ENCODE data around the gene PTGER4.

The PTGER4 gene

DNA sequence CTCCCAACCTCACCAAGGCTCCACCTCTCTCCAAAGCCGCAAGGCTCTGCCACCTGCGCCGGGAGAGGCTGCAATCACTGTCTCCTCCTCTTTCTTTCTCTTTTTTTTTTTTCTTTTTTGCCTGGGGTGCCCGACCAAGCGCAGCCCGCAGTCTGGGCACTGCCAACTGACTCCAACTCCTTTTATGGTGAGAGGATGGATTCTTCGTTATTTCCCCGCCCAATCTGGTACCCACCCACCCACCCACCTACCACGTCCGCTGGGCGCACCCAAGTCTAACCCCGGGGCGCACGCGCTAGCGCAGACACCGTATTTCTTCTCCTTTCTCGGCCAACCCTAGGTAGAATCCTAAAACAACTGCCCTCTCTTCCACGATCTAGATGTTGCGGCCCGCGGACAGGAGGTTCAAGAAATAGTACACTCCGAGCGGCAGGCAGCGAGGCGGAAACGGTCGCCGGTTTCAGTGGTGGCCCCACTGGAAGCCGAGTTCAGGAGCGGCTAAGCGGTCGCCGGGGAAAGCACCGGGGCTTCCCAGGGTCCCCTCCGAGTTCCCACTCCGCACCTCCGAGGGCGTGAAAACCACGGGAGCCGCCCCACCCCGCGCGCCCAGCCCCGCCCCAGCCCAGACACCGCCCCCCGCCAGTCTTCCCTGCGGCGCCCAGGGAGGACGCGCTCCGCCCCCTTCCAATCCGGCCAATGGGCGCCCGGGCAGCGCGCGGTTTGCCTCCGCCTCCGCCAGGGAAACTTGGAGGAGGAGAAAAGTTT is 385 bp upstream of the PTGER4 start:
- peak overlapping the region; percentile 82 for H3K4me3 ChIP-seq (ENCODE audit: low read depth, low read length)
- TF ChIP-seq, protein P1, sequence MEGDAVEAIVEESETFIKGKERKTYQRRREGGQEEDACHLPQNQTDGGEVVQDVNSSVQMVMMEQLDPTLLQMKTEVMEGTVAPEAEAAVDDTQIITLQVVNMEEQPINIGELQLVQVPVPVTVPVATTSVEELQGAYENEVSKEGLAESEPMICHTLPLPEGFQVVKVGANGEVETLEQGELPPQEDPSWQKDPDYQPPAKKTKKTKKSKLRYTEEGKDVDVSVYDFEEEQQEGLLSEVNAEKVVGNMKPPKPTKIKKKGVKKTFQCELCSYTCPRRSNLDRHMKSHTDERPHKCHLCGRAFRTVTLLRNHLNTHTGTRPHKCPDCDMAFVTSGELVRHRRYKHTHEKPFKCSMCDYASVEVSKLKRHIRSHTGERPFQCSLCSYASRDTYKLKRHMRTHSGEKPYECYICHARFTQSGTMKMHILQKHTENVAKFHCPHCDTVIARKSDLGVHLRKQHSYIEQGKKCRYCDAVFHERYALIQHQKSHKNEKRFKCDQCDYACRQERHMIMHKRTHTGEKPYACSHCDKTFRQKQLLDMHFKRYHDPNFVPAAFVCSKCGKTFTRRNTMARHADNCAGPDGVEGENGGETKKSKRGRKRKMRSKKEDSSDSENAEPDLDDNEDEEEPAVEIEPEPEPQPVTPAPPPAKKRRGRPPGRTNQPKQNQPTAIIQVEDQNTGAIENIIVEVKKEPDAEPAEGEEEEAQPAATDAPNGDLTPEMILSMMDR (IDR thresholded peaks at IDR 0.05; ENCODE audit: low read depth, low read length) = no peak

- H3K4me3 ChIP-seq (ENCODE audit: low read depth, low read length) = peak overlapping the region; percentile 82
- TF ChIP-seq, protein P1 (IDR thresholded peaks at IDR 0.05; ENCODE audit: low read depth, low read length) = 0 out of 2 replicates have a peak, but pooled peaks have one; percentile 4
Measured at GRCh38 chr5:40680741-40681362, 1.1 kb downstream of the PTGER4 start.

DNA sequence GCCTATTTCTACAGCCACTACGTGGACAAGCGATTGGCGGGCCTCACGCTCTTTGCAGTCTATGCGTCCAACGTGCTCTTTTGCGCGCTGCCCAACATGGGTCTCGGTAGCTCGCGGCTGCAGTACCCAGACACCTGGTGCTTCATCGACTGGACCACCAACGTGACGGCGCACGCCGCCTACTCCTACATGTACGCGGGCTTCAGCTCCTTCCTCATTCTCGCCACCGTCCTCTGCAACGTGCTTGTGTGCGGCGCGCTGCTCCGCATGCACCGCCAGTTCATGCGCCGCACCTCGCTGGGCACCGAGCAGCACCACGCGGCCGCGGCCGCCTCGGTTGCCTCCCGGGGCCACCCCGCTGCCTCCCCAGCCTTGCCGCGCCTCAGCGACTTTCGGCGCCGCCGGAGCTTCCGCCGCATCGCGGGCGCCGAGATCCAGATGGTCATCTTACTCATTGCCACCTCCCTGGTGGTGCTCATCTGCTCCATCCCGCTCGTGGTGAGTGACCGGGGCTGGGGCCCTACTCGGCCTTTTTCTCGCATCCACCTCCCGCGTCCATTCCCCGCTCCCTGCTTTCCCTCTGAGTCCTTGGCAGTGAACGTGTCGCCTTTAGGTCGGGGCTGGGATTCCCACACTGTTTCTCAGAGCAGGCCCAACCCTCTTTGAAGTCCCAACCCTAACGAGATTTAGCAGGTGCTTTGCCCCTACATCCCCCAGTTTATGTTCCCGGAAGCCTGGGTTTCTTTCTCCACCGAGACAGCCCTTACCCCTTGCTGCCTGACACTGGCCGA is 1.8 kb downstream of the PTGER4 start:
- peak overlapping the region; percentile 82 for H3K4me3 ChIP-seq (ENCODE audit: low read depth, low read length)
- TF ChIP-seq, protein P1 (IDR thresholded peaks at IDR 0.05; ENCODE audit: low read depth, low read length) = no peak

DNA sequence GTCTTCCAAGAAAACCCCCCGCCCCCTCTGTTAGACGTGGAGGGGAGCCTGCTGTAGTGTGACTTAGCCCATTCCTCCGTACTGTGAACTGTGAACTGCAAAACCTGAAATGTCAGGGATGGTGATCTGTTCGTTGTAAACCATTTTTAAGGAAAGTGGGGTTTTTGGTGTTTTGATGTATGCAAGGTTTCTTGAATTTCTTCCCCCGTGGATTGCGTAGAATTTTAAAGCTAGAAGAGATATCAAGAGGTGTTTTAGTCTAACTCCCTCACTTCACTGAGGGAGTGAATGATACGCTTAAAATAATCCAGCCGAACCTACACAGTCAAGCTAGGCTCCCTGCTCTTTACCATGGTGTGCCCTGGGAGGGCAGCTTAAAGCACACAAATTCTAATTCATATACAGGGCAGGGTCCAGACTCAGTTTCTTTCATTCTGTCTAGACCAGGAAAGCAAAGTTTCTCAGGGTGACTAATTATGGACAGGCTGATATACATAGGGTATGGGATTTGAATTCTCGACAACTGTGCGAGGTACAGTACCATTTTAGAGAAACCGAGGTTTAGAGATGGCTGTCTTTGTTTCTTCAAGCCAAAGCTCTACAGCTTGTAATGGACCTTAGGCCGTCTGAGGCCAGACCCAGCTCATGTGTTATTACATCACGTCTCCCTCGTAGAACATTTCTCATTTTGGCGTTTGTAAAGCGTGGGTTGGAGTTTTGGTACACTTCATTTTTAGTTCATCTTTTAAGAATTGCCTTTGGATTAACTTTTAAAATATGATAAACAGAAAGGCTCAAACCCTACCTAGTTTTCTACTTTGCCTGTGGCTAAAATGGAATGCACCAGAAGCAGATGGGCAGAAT is 2.7 kb downstream of the PTGER4 start:
- H3K4me3 ChIP-seq (ENCODE audit: low read depth, low read length) = peak overlapping the region; percentile 82
- TF ChIP-seq, protein P1 (IDR thresholded peaks at IDR 0.05; ENCODE audit: low read depth, low read length) = no peak

- peak overlapping the region; percentile 82 for H3K4me3 ChIP-seq (ENCODE audit: low read depth, low read length)
- TF ChIP-seq, protein P1 (IDR thresholded peaks at IDR 0.05; ENCODE audit: low read depth, low read length) = no peak
Measured at GRCh38 chr5:40683305-40683704, 3.6 kb downstream of the PTGER4 start.

GRCh38 chr5:40685193-40685592 is 5.5 kb downstream of the PTGER4 start:
- 0 out of 2 replicates have a peak overlapping the region, but pooled peaks have one; percentile 6 for H3K4me3 ChIP-seq (ENCODE audit: low read depth, low read length)
- TF ChIP-seq, protein P1 (IDR thresholded peaks at IDR 0.05; ENCODE audit: low read depth, low read length) = no peak
